Measurements from ENCODE around the gene CTBS. TPM values are rescaled to one million over a fixed set of nuclear protein-coding genes. Genes with fewer than 3 reads are reported as not detected.

Gene CTBS
- total and polyA plus RNA-seq, 2 of the 13 experiments (the other 11 are each of a cell fraction or from before 2014, with no cell fraction given), result 4.7 to 12.4 TPM

DNA sequence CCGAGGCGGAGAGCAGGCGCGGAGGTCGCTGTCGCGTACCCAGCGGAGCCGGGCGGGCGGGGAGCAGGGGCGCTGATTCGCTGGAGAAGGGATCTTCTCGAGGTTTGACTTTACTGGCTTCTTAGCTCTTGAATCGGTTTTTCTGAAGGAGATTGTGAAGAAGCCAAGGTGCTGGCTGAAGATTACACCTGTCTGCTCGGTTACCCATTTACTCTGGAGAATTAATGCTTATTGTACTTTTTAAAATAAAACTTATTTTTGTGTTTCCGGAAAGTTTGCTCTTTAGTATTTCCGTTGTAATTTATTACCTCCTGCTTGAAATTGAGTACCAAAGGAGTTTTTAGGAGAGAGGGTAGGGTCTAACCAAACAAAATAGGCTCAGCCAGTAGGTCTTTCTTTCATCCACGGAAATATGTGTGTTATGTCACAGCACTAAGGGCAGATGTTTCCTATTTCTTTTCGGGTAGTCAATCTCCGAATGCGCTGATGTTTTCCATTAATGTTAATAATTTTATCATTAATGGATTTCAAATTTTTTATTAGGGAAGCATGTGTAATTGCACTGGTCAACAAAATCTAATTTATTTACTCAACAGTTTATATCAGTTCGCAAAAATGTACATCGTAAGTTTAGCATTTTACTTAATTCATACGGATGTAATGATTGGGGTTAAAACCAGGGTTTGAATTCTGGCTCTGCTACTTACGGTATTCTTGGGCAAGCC, 67.3 kb downstream of the CTBS start:
- Histone ChIP-seq H3K9me3 (ENCODE audit: low read length) (no peaks in the 10 kb centered on the region), H3K79me2 (ENCODE audit: insufficient read depth, low read length) (peaks cover 41% of the 10 kb centered on the region), H3K4me3 (replicated peaks in 1 of 3; ENCODE audit: insufficient read depth in 1 of 3, low read depth in 2 of 3, low read length in 3 of 3) (peak overlapping the region; percentile 92 to 97 (median 97)), H3K27ac (ENCODE audit: extremely low read length, insufficient read depth, low read length) (peak overlapping the region; percentile 99), H3K4me1 (ENCODE audit: insufficient read depth, low read length) (peaks cover 46% of the 10 kb centered on the region), H2AFZ (ENCODE audit: low read length) (peak overlapping the region; percentile 34), H3K27me3 (ENCODE audit: control insufficient read depth in 1 of 2, insufficient read depth in 2 of 2, low read length in 2 of 2) (no peaks in the 10 kb centered on the region), H3K4me2 (ENCODE audit: low read depth, low read length) (peak overlapping the region; percentile 70), H4K20me1 (ENCODE audit: insufficient read depth, low read length) (peaks cover 30% of the 10 kb centered on the region), H3K9ac (ENCODE audit: insufficient read depth, low read depth, low read length) (peak overlapping the region; percentile 99), H3K36me3 (replicated peaks in 1 of 2; ENCODE audit: control insufficient read depth in 1 of 2, insufficient read depth in 2 of 2, low read length in 2 of 2) (peaks cover 0 to 2% of the 10 kb centered on the region in 2 experiments; a peak in 1 of 5 replicates)
- intact Hi-C loops (cut with micrococcal nuclease; ENCODE audit: unreplicated experiment) (loop anchor here (2.0 to 5.0 kb wide), 2 partner anchors 35 to 68 kb away; partner anchors contain the start of gene CTBS), in situ Hi-C loops (cut with HindIII; ENCODE audit: extremely low pct_ligation_motif_present, low pct_unique_long_range_greater_than_20kb) (loop anchor here (5.0 kb wide), 1 partner anchor 65 kb away; the partner anchor contains the start of gene CTBS)
- WGBS (ENCODE audit: low lambda C conversion rate), result under 1% methylated on average over 13 of the region's 26 CpGs
- ATAC-seq (no peak), FAIRE-seq (peak; percentile 26), DNase-seq (ENCODE audit: low spot score) (no peak)
- TSS peak; percentile 52 for BruUV-seq (replicated peaks)
- ChIA-PET POLR2A (interaction anchor here (1.0 to 4.9 kb wide), 14 partner anchors 10 to 1064 kb away, joined by 3 to 90 read pairs (median 4); partner anchors contain the start of genes CTBS and RPF1), CTCF (ENCODE audit: low intra/inter-chr PET ratio, low total read pairs) (no interaction called here)
- TF ChIP-seq IRX3 (CRISPR knock-in tag; IDR thresholded peaks at IDR 0.05; ENCODE audit: borderline replicate concordance, low read depth) (0 out of 2 replicates have a peak, but pooled peaks have one; percentile 17), ZBTB20 (CRISPR knock-in tag; IDR thresholded peaks at IDR 0.05; ENCODE audit: borderline replicate concordance, low read depth) (peak; percentile 39; the same call in 1 of the 2 replicates), ZNF780A (CRISPR knock-in tag; IDR thresholded peaks at IDR 0.05) (no peak), GABPA (IDR thresholded peaks at IDR 0.05; ENCODE audit: low read depth, low read length) (no peak), GABPA (CRISPR knock-in tag; IDR thresholded peaks at IDR 0.05; ENCODE audit: low read depth) (0 out of 2 replicates have a peak, but pooled peaks have one; percentile 10), NFYB (CRISPR knock-in tag; IDR thresholded peaks at IDR 0.05) (peak; percentile 15; the same call in 1 of the 2 replicates), ADNP (CRISPR knock-in tag; IDR thresholded peaks at IDR 0.05) (no peak), ZNF678 (CRISPR knock-in tag; IDR thresholded peaks at IDR 0.05) (0 out of 2 replicates have a peak, but pooled peaks have one; percentile 2), SATB2 (CRISPR knock-in tag; IDR thresholded peaks at IDR 0.05) (0 out of 2 replicates have a peak, but pooled peaks have one; percentile 73), KLF9 (CRISPR knock-in tag; IDR thresholded peaks at IDR 0.05; ENCODE audit: low read depth) (no peak), POLR2G (IDR thresholded peaks at IDR 0.05; ENCODE audit: low read depth, low read length) (0 out of 2 replicates have a peak, but pooled peaks have one; percentile 21), ZSCAN9 (CRISPR knock-in tag; IDR thresholded peaks at IDR 0.05; ENCODE audit: borderline replicate concordance) (no peak), GATA4 (IDR thresholded peaks at IDR 0.05; ENCODE audit: borderline replicate concordance, low read depth) (0 out of 2 replicates have a peak, but pooled peaks have one; percentile 0), ZNF317 (CRISPR knock-in tag; IDR thresholded peaks at IDR 0.05) (0 out of 2 replicates have a peak, but pooled peaks have one; percentile 1), NR2F2 (IDR thresholded peaks at IDR 0.05; ENCODE audit: borderline replicate concordance, low read depth) (0 out of 2 replicates have a peak, but pooled peaks have one; percentile 8), ZNF136 (CRISPR knock-in tag; IDR thresholded peaks at IDR 0.05; ENCODE audit: low read depth) (no peak)
- TF ChIP-seq, protein P1, sequence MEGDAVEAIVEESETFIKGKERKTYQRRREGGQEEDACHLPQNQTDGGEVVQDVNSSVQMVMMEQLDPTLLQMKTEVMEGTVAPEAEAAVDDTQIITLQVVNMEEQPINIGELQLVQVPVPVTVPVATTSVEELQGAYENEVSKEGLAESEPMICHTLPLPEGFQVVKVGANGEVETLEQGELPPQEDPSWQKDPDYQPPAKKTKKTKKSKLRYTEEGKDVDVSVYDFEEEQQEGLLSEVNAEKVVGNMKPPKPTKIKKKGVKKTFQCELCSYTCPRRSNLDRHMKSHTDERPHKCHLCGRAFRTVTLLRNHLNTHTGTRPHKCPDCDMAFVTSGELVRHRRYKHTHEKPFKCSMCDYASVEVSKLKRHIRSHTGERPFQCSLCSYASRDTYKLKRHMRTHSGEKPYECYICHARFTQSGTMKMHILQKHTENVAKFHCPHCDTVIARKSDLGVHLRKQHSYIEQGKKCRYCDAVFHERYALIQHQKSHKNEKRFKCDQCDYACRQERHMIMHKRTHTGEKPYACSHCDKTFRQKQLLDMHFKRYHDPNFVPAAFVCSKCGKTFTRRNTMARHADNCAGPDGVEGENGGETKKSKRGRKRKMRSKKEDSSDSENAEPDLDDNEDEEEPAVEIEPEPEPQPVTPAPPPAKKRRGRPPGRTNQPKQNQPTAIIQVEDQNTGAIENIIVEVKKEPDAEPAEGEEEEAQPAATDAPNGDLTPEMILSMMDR (CRISPR knock-in tag; IDR thresholded peaks at IDR 0.05), result peak; percentile 23; the same call in 1 of the 2 replicates
- TF ChIP-seq, protein P2, sequence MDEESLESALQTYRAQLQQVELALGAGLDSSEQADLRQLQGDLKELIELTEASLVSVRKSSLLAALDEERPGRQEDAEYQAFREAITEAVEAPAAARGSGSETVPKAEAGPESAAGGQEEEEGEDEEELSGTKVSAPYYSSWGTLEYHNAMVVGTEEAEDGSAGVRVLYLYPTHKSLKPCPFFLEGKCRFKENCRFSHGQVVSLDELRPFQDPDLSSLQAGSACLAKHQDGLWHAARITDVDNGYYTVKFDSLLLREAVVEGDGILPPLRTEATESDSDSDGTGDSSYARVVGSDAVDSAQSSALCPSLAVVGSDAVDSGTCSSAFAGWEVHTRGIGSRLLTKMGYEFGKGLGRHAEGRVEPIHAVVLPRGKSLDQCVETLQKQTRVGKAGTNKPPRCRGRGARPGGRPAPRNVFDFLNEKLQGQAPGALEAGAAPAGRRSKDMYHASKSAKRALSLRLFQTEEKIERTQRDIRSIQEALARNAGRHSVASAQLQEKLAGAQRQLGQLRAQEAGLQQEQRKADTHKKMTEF (CRISPR knock-in tag; IDR thresholded peaks at IDR 0.05), result peak; percentile 29; the same call in 1 of the 2 replicates
- TF ChIP-seq, protein P3, sequence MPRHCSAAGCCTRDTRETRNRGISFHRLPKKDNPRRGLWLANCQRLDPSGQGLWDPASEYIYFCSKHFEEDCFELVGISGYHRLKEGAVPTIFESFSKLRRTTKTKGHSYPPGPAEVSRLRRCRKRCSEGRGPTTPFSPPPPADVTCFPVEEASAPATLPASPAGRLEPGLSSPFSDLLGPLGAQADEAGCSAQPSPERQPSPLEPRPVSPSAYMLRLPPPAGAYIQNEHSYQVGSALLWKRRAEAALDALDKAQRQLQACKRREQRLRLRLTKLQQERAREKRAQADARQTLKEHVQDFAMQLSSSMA (CRISPR knock-in tag; IDR thresholded peaks at IDR 0.05), result no peak

All from HepG2 (cell line).